T-cell (primary cell): Measurements from ENCODE around the gene HENMT1. TPM values are rescaled to one million over a fixed set of nuclear protein-coding genes. Genes with fewer than 3 reads are reported as not detected.
A peak's percentile ranks its signal among the peaks of the same experiment; 100 is the strongest.

Source experiments
- ATAC-seq, 4 experiments: fragments of 200-7000 bp in 3 of 4; fragments of 150-1000 bp in 1 of 4; cut with Tn5 transposase; replicated peaks in 1 of 4; 1 replicate in 3 of 4; 2 replicates in 1 of 4; pipeline ENCODE4 v1.10.0; 2021; ENCODE audit warnings: moderate library complexity in 3 of 4, mild to moderate bottlenecking in 2 of 4, moderate number of reproducible peaks in 1 of 4
- CTCF ChIA-PET, 2 donors: fragments of 300-600 bp; sonication (Branson Sonifier 250); formaldehyde crosslinking; loops; one replicate each; lab custom pipeline; 2022; ENCODE audit warnings: antibody characterized with exemption in 2 of 2; lab: Charles Lee
- POLR2A ChIA-PET, 2 donors: fragments of 300-600 bp; sonication (Branson Sonifier 250); formaldehyde crosslinking; loops; one replicate each; lab custom pipeline; 2022; ENCODE audit warnings: antibody characterized with exemption in 2 of 2; lab: Charles Lee
- DNase-seq, 35 experiments: peaks; one replicate each; pipeline versions ENCODE4 v3.0.0 to v3.0.0-alpha.2; 2013 to 2023
- H3K27ac ChIP-seq: one replicate; pipeline ENCODE4 v1.5.1; 2013; ENCODE audit warnings: low read length
- H3K27me3 ChIP-seq, 2 experiments: replicated peaks in 1 of 2; 1 replicate in 1 of 2; 2 replicates in 1 of 2; pipeline versions ENCODE4 v1.6.1 to v1.7.0; 2013; ENCODE audit warnings: low read length in 1 of 2, mixed read lengths in 1 of 2; ENCODE audit not compliant: control insufficient read depth in 2 of 2, insufficient read depth in 2 of 2; ENCODE audit errors: extremely low read depth in 1 of 2
- H3K36me3 ChIP-seq, 2 donors: 1 replicate in 1 of 2; 2 replicates in 1 of 2; pipeline versions ENCODE4 v1.6.1 to v1.7.0; 2013; ENCODE audit warnings: low read length in 1 of 2; ENCODE audit not compliant: control insufficient read depth in 2 of 2, insufficient read depth in 1 of 2; ENCODE audit errors: extremely low read depth in 1 of 2
- H3K4me1 ChIP-seq, 2 experiments: 1 replicate in 1 of 2; 2 replicates in 1 of 2; pipeline versions ENCODE4 v1.6.1 to v1.7.0; 2013; ENCODE audit warnings: low read length in 2 of 2, mixed read lengths in 1 of 2; ENCODE audit not compliant: insufficient read depth in 2 of 2, control insufficient read depth in 1 of 2; ENCODE audit errors: extremely low read depth in 1 of 2
- H3K4me3 ChIP-seq, 2 donors: 1 replicate in 1 of 2; 2 replicates in 1 of 2; pipeline versions ENCODE4 v1.5.1 to v1.7.0; 2013; ENCODE audit warnings: mild to moderate bottlenecking in 2 of 2, low read length in 1 of 2, moderate library complexity in 1 of 2; ENCODE audit not compliant: control insufficient read depth in 1 of 2; ENCODE audit errors: extremely low read depth in 1 of 2
- H3K9me3 ChIP-seq: 2 replicates; pipeline ENCODE4 v1.7.0; 2013
- H3K27ac Mint-ChIP-seq, 2 donors: one replicate each; pipeline ENCODE4 v1.8.0; 2020 to 2021; ENCODE audit warnings: mild to moderate bottlenecking in 2 of 2, mixed read lengths in 2 of 2
- H3K27me3 Mint-ChIP-seq, 2 donors: one replicate each; pipeline ENCODE4 v1.8.0; 2021 to 2022; ENCODE audit warnings: mixed read lengths in 2 of 2
- H3K36me3 Mint-ChIP-seq: one replicate; pipeline ENCODE4 v1.8.0; 2021; ENCODE audit warnings: mixed read lengths
- H3K4me1 Mint-ChIP-seq, 3 donors: one replicate each; pipeline ENCODE4 v1.8.0; 2020 to 2022; ENCODE audit warnings: mixed read lengths in 3 of 3, mild to moderate bottlenecking in 1 of 3
- H3K4me3 Mint-ChIP-seq, 3 donors: one replicate each; pipeline ENCODE4 v1.8.0; 2020 to 2022; ENCODE audit warnings: mild to moderate bottlenecking in 3 of 3, mixed read lengths in 3 of 3, moderate library complexity in 3 of 3
- H3K9me3 Mint-ChIP-seq, 3 donors: one replicate each; pipeline ENCODE4 v1.8.0; 2020 to 2022; ENCODE audit warnings: mixed read lengths in 3 of 3
- WGBS: methylation state at CpG from one replicate; pipeline ENCODE4 v1.1.5; 2013; ENCODE audit warnings: missing lambda C conversion rate; ENCODE audit not compliant: insufficient coverage; 5-methylcytosine and 5-hydroxymethylcytosine counted together
- total RNA-seq, 35 experiments: library from RNA in 6 of 35; stranded (reverse) in 6 of 35; fragments of 120-200 nt in 1 of 35; gene quantifications; one replicate each; pipeline versions ENCODE4 v1.2.1 to v1.2.4 and lab custom pipeline; 2013 to 2026

Gene HENMT1
- total RNA-seq = 10 to 100 TPM; 11.0 to 20.2 (median 16.0) TPM
- 32.1 TPM for total RNA-seq (2013)
- 7.5 to 45.1 (median 18.7) reads per million in 29 experiments for total RNA-seq (lab: John Stamatoyannopoulos, UW)

- under 1% methylated on average over 74 of the region's 81 CpGs for WGBS
- no peaks in the 10 kb centered on the region for H3K9me3 ChIP-seq
- peaks cover 35 to 48% (median 40%) of the 10 kb centered on the region in 3 donors for H3K4me1 Mint-ChIP-seq
- POLR2A ChIA-PET = interaction anchor here (0.7 to 2.7 kb wide), 8 partner anchors 10 to 101 kb away, joined by 3 to 45 read pairs (median 6); partner anchors contain the start of genes PRPF38B (in 2 of the 2) and EEIG2 (in 1 of the 2)
- CTCF ChIA-PET = interaction anchor here (0.6 to 4.5 kb wide), 13 partner anchors 14 to 753 kb away, joined by 3 to 33 read pairs (median 6); partner anchors contain the start of genes EEIG2 (in 1 of the 2) and PRPF38B (in 1 of the 2)
- peak within 1 kb of the TSS; percentile 98 for H3K27ac ChIP-seq
- H3K27me3 ChIP-seq = no peaks in the 10 kb centered on the region
- DNase-seq (peak; percentile 70 to 93 (median 81)), ATAC-seq (peak; percentile 89 to 91 (median 90))
- H3K4me3 ChIP-seq = peak within 1 kb of the TSS; percentile 58 to 62
- H3K4me1 ChIP-seq = peaks cover 8 to 17% of the 10 kb centered on the region in 2 experiments
- peaks cover 11% of the 10 kb centered on the region for H3K36me3 Mint-ChIP-seq
- peak within 1 kb of the TSS; percentile 94 to 95 for H3K27ac Mint-ChIP-seq
- peaks cover 0 to 6% of the 10 kb centered on the region in 2 donors for H3K36me3 ChIP-seq
- no peaks in the 10 kb centered on the region for H3K9me3 Mint-ChIP-seq
- H3K4me3 Mint-ChIP-seq = peak within 1 kb of the TSS; percentile 80 to 85 (median 82)
- no peaks in the 10 kb centered on the region for H3K27me3 Mint-ChIP-seq
Measured at GRCh38 chr1:108661030-108661609, at the start of gene HENMT1. Gene HENMT1, minus strand, starts transcription at chr1:108661093. Its CDS starts 1,209 bp downstream, at chr1:108659884.

GRCh38 chr1:108708691-108709660 lies 48.1 kb upstream of the HENMT1 start:
- H3K27ac Mint-ChIP-seq = peak overlapping the region; percentile 24 to 55
- peaks cover 0 to 6% of the 10 kb centered on the region in 2 donors for H3K27me3 Mint-ChIP-seq
- H3K36me3 Mint-ChIP-seq = no peaks in the 10 kb centered on the region
- H3K4me1 Mint-ChIP-seq = peaks cover 30 to 40% (median 32%) of the 10 kb centered on the region in 3 donors
- CTCF ChIA-PET = interaction anchor here (0.5 to 3.0 kb wide), 7 partner anchors 11 to 204 kb away, joined by 3 to 33 read pairs (median 3); partner anchors contain the start of gene PRPF38B (in 1 of the 2)
- POLR2A ChIA-PET = interaction anchor here (0.6 to 2.9 kb wide), 3 partner anchors 12 to 293 kb away, joined by 3 to 12 read pairs (median 3); partner anchors contain the start of gene PRPF38B (in 1 of the 2)
- Histone ChIP-seq H3K27me3 (no peaks in the 10 kb centered on the region), H3K4me1 (peaks cover 9 to 23% of the 10 kb centered on the region in 2 experiments), H3K36me3 (no peaks in the 10 kb centered on the region), H3K27ac (no peak overlapping the region), H3K4me3 (no peak overlapping the region), H3K9me3 (no peaks in the 10 kb centered on the region)
- WGBS = 95% methylated on average over 4 of the region's 7 CpGs
- ATAC-seq (peak; percentile 74 to 84 (median 82)), DNase-seq (peak; percentile 29 to 79 (median 55))
- no peak overlapping the region for H3K4me3 Mint-ChIP-seq
- no peaks in the 10 kb centered on the region for H3K9me3 Mint-ChIP-seq

GRCh38 chr1:108706643-108707042 lies 45.8 kb upstream of the HENMT1 start:
- H3K27me3 Mint-ChIP-seq = no peaks in the 10 kb centered on the region
- ChIA-PET POLR2A (no interaction called here), CTCF (no interaction called here)
- H3K27ac Mint-ChIP-seq = peak overlapping the region in 1 of 2 donors; percentile 48
- H3K9me3 Mint-ChIP-seq = no peaks in the 10 kb centered on the region
- no CpG with 5 or more reads among the region's 3 CpGs for WGBS
- H3K4me1 ChIP-seq = peaks cover 13 to 33% of the 10 kb centered on the region in 2 experiments
- H3K4me3 Mint-ChIP-seq = no peak overlapping the region
- no peaks in the 10 kb centered on the region for H3K27me3 ChIP-seq
- no peak for DNase-seq
- no peak overlapping the region for H3K27ac ChIP-seq
- H3K4me1 Mint-ChIP-seq = peaks cover 32 to 61% (median 47%) of the 10 kb centered on the region in 3 donors
- no peaks in the 10 kb centered on the region for H3K9me3 ChIP-seq
- peaks cover 7% of the 10 kb centered on the region for H3K36me3 Mint-ChIP-seq
- no peak overlapping the region for H3K4me3 ChIP-seq
- peaks cover 0 to 5% of the 10 kb centered on the region in 2 donors for H3K36me3 ChIP-seq
- ATAC-seq = no peak

GRCh38 chr1:108704496-108704895 lies 43.6 kb upstream of the HENMT1 start:
- DNase-seq = no peak
- peak overlapping the region; percentile 88 to 93 for H3K27ac Mint-ChIP-seq
- no peaks in the 10 kb centered on the region for H3K27me3 Mint-ChIP-seq
- H3K4me1 ChIP-seq = peaks cover 13 to 33% of the 10 kb centered on the region in 2 experiments
- H3K27ac ChIP-seq = peak overlapping the region; percentile 86
- H3K4me1 Mint-ChIP-seq = peaks cover 40 to 77% (median 62%) of the 10 kb centered on the region in 3 donors
- ChIA-PET CTCF (interaction anchor here in 1 of 2 donors (4.7 kb wide), 1 partner anchor 12 kb away, joined by 35 read pairs; the partner anchor contains the start of gene PRPF38B), POLR2A (interaction anchor here (0.6 to 1.7 kb wide), 4 partner anchors 10 to 23 kb away, joined by 3 to 10 read pairs (median 4); partner anchors contain the start of gene PRPF38B (in 2 of the 2))
- WGBS = no CpG with 5 or more reads among the region's 2 CpGs
- no peaks in the 10 kb centered on the region for H3K27me3 ChIP-seq
- no peak overlapping the region for H3K4me3 ChIP-seq
- H3K9me3 Mint-ChIP-seq = no peaks in the 10 kb centered on the region
- H3K36me3 Mint-ChIP-seq = peaks cover 18% of the 10 kb centered on the region
- H3K9me3 ChIP-seq = no peaks in the 10 kb centered on the region
- peak overlapping the region in 1 of 3 donors; percentile 54 for H3K4me3 Mint-ChIP-seq
- ATAC-seq = no peak
- H3K36me3 ChIP-seq = peaks cover 0 to 25% of the 10 kb centered on the region in 2 donors

- Histone ChIP-seq H3K9me3 (no peaks in the 10 kb centered on the region), H3K27ac (peak overlapping the region; percentile 86), H3K4me1 (peaks cover 13 to 33% of the 10 kb centered on the region in 2 experiments), H3K4me3 (peak overlapping the region in 1 of 2 donors; percentile 1), H3K36me3 (peaks cover 0 to 30% of the 10 kb centered on the region in 2 donors), H3K27me3 (no peaks in the 10 kb centered on the region)
- Mint-ChIP-seq H3K4me3 (peak overlapping the region; percentile 54 to 65 (median 59)), H3K9me3 (no peaks in the 10 kb centered on the region), H3K27me3 (no peaks in the 10 kb centered on the region), H3K27ac (peak overlapping the region; percentile 88 to 93), H3K4me1 (peaks cover 40 to 78% (median 64%) of the 10 kb centered on the region in 3 donors), H3K36me3 (peaks cover 24% of the 10 kb centered on the region)
- peak in 16 of 35 experiments; percentile 8 to 74 (median 14) for DNase-seq
- CTCF ChIA-PET = interaction anchor here (0.6 to 4.7 kb wide), 2 partner anchors 12 to 147 kb away, joined by 3 to 35 read pairs; partner anchors contain the start of gene PRPF38B (in 1 of the 2)
- WGBS = 56% methylated on average over 3 of the region's 6 CpGs
- POLR2A ChIA-PET = interaction anchor here (0.9 to 1.7 kb wide), 3 partner anchors 9 to 12 kb away, joined by 3 to 10 read pairs (median 3); partner anchors contain the start of gene PRPF38B (in 2 of the 2)
- ATAC-seq = peak; percentile 40 to 72 (median 46)
Measured at GRCh38 chr1:108703939-108704338, 43.0 kb upstream of the HENMT1 start.
